ENCODE results near the gene HNRNPR. TPM values are rescaled to one million over a fixed set of nuclear protein-coding genes. Genes with fewer than 3 reads are reported as not detected.

The HNRNPR gene
- total and polyA plus RNA-seq, 2 donors (not counting 1 experiment from before 2014, with no cell fraction given), result 59.1 to 141 TPM

GRCh38 chr1:23384312-23385058, 40.4 kb upstream of the HNRNPR start:
- no peak overlapping the region for H3K4me3 ChIP-seq (replicated peaks in 1 of 4; ENCODE audit: control extremely low read depth in 1 of 4, insufficient read depth in 1 of 4, low read depth in 3 of 4, low read length in 4 of 4)
- no peaks in the 10 kb centered on the region for H3K27me3 ChIP-seq (ENCODE audit: control insufficient read depth, insufficient read depth, low read length)
- H2AFZ ChIP-seq (ENCODE audit: low read length), result no peak overlapping the region
- no peak overlapping the region for H3K27ac ChIP-seq (ENCODE audit: insufficient read depth, low read length)
- no peak for TF ChIP-seq EZH2 (IDR thresholded peaks at IDR 0.05; ENCODE audit: low read length, missing control alignments)
- no peak for TF ChIP-seq CTCF (conservative IDR thresholded peaks at IDR 0.05 in 1 of 2, IDR thresholded peaks at IDR 0.05 in 1 of 2; ENCODE audit: low read depth in 1 of 2, low read length in 2 of 2)
- no peak overlapping the region for H3K4me2 ChIP-seq (ENCODE audit: extremely low read depth, insufficient read depth, low read length)
- no peaks in the 10 kb centered on the region for H4K20me1 ChIP-seq (ENCODE audit: control insufficient read depth, extremely low read depth, insufficient read depth, low read length)
- H3K9me3 ChIP-seq (ENCODE audit: control insufficient read depth, insufficient read depth, low read depth, low read length), result no peaks in the 10 kb centered on the region
- H3K79me2 ChIP-seq (ENCODE audit: control insufficient read depth, insufficient read depth, low read length), result no peaks in the 10 kb centered on the region
- no peaks in the 10 kb centered on the region for H3K4me1 ChIP-seq (ENCODE audit: control insufficient read depth, extremely low read depth, insufficient read depth, low read length)
- no peak overlapping the region for H3K9ac ChIP-seq (ENCODE audit: insufficient read depth, low read length)
- DNase-seq (ENCODE audit: low read depth in 2 of 2), result peak; percentile 53 to 86
- H3K36me3 ChIP-seq (ENCODE audit: control insufficient read depth, insufficient read depth, low read length), result no peaks in the 10 kb centered on the region

- Histone ChIP-seq H3K4me2 (ENCODE audit: extremely low read depth, insufficient read depth, low read length) (no peak overlapping the region), H4K20me1 (ENCODE audit: control insufficient read depth, extremely low read depth, insufficient read depth, low read length) (no peaks in the 10 kb centered on the region), H3K4me3 (replicated peaks in 1 of 4; ENCODE audit: control extremely low read depth in 1 of 4, insufficient read depth in 1 of 4, low read depth in 3 of 4, low read length in 4 of 4) (no peak overlapping the region), H2AFZ (ENCODE audit: low read length) (no peak overlapping the region), H3K4me1 (ENCODE audit: control insufficient read depth, extremely low read depth, insufficient read depth, low read length) (no peaks in the 10 kb centered on the region), H3K27ac (ENCODE audit: insufficient read depth, low read length) (no peak overlapping the region), H3K9ac (ENCODE audit: insufficient read depth, low read length) (no peak overlapping the region), H3K36me3 (ENCODE audit: control insufficient read depth, insufficient read depth, low read length) (no peaks in the 10 kb centered on the region), H3K27me3 (ENCODE audit: control insufficient read depth, insufficient read depth, low read length) (no peaks in the 10 kb centered on the region), H3K9me3 (ENCODE audit: control insufficient read depth, insufficient read depth, low read depth, low read length) (no peaks in the 10 kb centered on the region), H3K79me2 (ENCODE audit: control insufficient read depth, insufficient read depth, low read length) (no peaks in the 10 kb centered on the region)
- DNase-seq (ENCODE audit: low read depth in 2 of 2), result no peak
- TF ChIP-seq EZH2 (IDR thresholded peaks at IDR 0.05; ENCODE audit: low read length, missing control alignments) (no peak), CTCF (conservative IDR thresholded peaks at IDR 0.05 in 1 of 2, IDR thresholded peaks at IDR 0.05 in 1 of 2; ENCODE audit: low read depth in 1 of 2, low read length in 2 of 2) (no peak)
Observed at GRCh38 chr1:23383577-23384311, 39.7 kb upstream of the HNRNPR start.

GRCh38 chr1:23381233-23381885, 37.3 kb upstream of the HNRNPR start:
- no peak for TF ChIP-seq EZH2 (IDR thresholded peaks at IDR 0.05; ENCODE audit: low read length, missing control alignments)
- TF ChIP-seq CTCF (conservative IDR thresholded peaks at IDR 0.05 in 1 of 2, IDR thresholded peaks at IDR 0.05 in 1 of 2; ENCODE audit: low read depth in 1 of 2, low read length in 2 of 2), result no peak
- Histone ChIP-seq H3K9ac (ENCODE audit: insufficient read depth, low read length) (no peak overlapping the region), H3K79me2 (ENCODE audit: control insufficient read depth, insufficient read depth, low read length) (no peaks in the 10 kb centered on the region), H3K9me3 (ENCODE audit: control insufficient read depth, insufficient read depth, low read depth, low read length) (no peaks in the 10 kb centered on the region), H3K4me3 (replicated peaks in 1 of 4; ENCODE audit: control extremely low read depth in 1 of 4, insufficient read depth in 1 of 4, low read depth in 3 of 4, low read length in 4 of 4) (no peak overlapping the region), H2AFZ (ENCODE audit: low read length) (no peak overlapping the region), H4K20me1 (ENCODE audit: control insufficient read depth, extremely low read depth, insufficient read depth, low read length) (no peaks in the 10 kb centered on the region), H3K4me2 (ENCODE audit: extremely low read depth, insufficient read depth, low read length) (no peak overlapping the region), H3K36me3 (ENCODE audit: control insufficient read depth, insufficient read depth, low read length) (no peaks in the 10 kb centered on the region), H3K4me1 (ENCODE audit: control insufficient read depth, extremely low read depth, insufficient read depth, low read length) (peaks cover 5% of the 10 kb centered on the region), H3K27me3 (ENCODE audit: control insufficient read depth, insufficient read depth, low read length) (no peaks in the 10 kb centered on the region), H3K27ac (ENCODE audit: insufficient read depth, low read length) (no peak overlapping the region)
- DNase-seq (ENCODE audit: low read depth in 2 of 2), result no peak

Measured in fibroblast of lung (primary cell).